Measurements from ENCODE around the gene PHACTR3.

PHACTR3 gene

DNA sequence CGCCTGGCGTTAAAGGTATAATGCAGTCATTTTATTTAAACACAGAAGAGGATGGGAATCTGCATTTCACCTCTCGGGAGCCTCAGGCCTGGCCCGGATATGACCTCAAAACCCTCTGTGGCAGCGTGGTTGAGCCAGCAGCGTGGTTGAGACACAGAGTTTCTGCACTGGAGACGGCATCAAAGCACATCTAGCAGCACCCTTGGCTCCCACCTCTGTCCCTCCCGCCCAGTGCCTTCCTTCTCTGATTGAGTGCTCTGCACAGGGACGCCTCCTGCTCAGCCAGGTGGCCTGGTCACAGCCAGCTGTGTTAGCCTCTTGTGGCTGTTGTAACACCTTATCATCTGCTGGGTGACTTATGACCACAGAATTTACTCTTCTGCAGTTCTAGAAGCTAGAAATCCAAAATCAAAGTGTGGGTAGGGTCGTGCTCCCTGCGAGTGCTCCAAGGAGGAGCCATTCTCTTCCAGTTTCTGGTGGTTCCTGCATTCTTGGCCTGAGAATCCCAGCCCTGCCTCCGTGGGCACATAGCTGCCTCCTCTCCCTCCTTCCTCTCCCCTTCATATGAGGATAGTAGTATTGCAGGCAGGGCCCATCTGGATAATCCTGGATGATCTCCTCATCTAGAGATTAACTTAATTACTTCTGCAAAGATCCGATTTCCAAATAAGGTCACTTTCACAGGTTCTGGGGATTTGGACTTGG lies 172.4 kb downstream of the PHACTR3 start:
- H3F3A ChIP-seq (ENCODE audit: insufficient read depth, low read length) = no peaks in the 10 kb centered on the region
- no peaks in the 10 kb centered on the region for H3K36me3 ChIP-seq (ENCODE audit: insufficient read depth, low read length)
- no peak for TF ChIP-seq EZH2 (IDR thresholded peaks at IDR 0.05; ENCODE audit: borderline replicate concordance, low read length)
- TF ChIP-seq, protein P1, sequence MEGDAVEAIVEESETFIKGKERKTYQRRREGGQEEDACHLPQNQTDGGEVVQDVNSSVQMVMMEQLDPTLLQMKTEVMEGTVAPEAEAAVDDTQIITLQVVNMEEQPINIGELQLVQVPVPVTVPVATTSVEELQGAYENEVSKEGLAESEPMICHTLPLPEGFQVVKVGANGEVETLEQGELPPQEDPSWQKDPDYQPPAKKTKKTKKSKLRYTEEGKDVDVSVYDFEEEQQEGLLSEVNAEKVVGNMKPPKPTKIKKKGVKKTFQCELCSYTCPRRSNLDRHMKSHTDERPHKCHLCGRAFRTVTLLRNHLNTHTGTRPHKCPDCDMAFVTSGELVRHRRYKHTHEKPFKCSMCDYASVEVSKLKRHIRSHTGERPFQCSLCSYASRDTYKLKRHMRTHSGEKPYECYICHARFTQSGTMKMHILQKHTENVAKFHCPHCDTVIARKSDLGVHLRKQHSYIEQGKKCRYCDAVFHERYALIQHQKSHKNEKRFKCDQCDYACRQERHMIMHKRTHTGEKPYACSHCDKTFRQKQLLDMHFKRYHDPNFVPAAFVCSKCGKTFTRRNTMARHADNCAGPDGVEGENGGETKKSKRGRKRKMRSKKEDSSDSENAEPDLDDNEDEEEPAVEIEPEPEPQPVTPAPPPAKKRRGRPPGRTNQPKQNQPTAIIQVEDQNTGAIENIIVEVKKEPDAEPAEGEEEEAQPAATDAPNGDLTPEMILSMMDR (IDR thresholded peaks at IDR 0.05; ENCODE audit: low read length) = no peak
- H3K27ac ChIP-seq (ENCODE audit: low read depth, low read length, poor library complexity, severe bottlenecking) = no peak overlapping the region
- H3K4me1 ChIP-seq (ENCODE audit: insufficient read depth, low read length, severe bottlenecking) = no peaks in the 10 kb centered on the region
- H3K9ac ChIP-seq (ENCODE audit: low read length) = no peak overlapping the region
- H4K20me1 ChIP-seq (ENCODE audit: insufficient read depth, low read length) = no peaks in the 10 kb centered on the region
- H2AFZ ChIP-seq (ENCODE audit: low read length) = no peak overlapping the region
- H3K79me2 ChIP-seq (ENCODE audit: insufficient read depth, low read length) = no peaks in the 10 kb centered on the region
- no peak overlapping the region for H3K4me3 ChIP-seq (ENCODE audit: low read depth, low read length, poor library complexity, severe bottlenecking)
- no peaks in the 10 kb centered on the region for H3K27me3 ChIP-seq (ENCODE audit: insufficient read depth, low read length)
- no peak overlapping the region for H3K4me2 ChIP-seq (ENCODE audit: low read length)
- no peaks in the 10 kb centered on the region for H3K9me2 ChIP-seq (ENCODE audit: low read depth, low read length)
- no peaks in the 10 kb centered on the region for H3K9me3 ChIP-seq (ENCODE audit: low read length)

GRCh38 chr20:59777331-59777725 lies 173.0 kb downstream of the PHACTR3 start:
- H3K4me2 ChIP-seq (ENCODE audit: low read length) = no peak overlapping the region
- H3K9me2 ChIP-seq (ENCODE audit: low read depth, low read length) = no peaks in the 10 kb centered on the region
- H3K79me2 ChIP-seq (ENCODE audit: insufficient read depth, low read length) = no peaks in the 10 kb centered on the region
- no peaks in the 10 kb centered on the region for H3F3A ChIP-seq (ENCODE audit: insufficient read depth, low read length)
- H3K36me3 ChIP-seq (ENCODE audit: insufficient read depth, low read length) = no peaks in the 10 kb centered on the region
- H4K20me1 ChIP-seq (ENCODE audit: insufficient read depth, low read length) = no peaks in the 10 kb centered on the region
- H3K4me3 ChIP-seq (ENCODE audit: low read depth, low read length, poor library complexity, severe bottlenecking) = no peak overlapping the region
- TF ChIP-seq, protein P1 (IDR thresholded peaks at IDR 0.05; ENCODE audit: low read length) = no peak
- no peak for TF ChIP-seq EZH2 (IDR thresholded peaks at IDR 0.05; ENCODE audit: borderline replicate concordance, low read length)
- H3K27me3 ChIP-seq (ENCODE audit: insufficient read depth, low read length) = no peaks in the 10 kb centered on the region
- no peaks in the 10 kb centered on the region for H3K9me3 ChIP-seq (ENCODE audit: low read length)
- no peak overlapping the region for H3K9ac ChIP-seq (ENCODE audit: low read length)
- H2AFZ ChIP-seq (ENCODE audit: low read length) = no peak overlapping the region
- no peaks in the 10 kb centered on the region for H3K4me1 ChIP-seq (ENCODE audit: insufficient read depth, low read length, severe bottlenecking)
- no peak overlapping the region for H3K27ac ChIP-seq (ENCODE audit: low read depth, low read length, poor library complexity, severe bottlenecking)

GRCh38 chr20:59777814-59778575 lies 173.7 kb downstream of the PHACTR3 start:
- Histone ChIP-seq H3K4me3 (ENCODE audit: low read depth, low read length, poor library complexity, severe bottlenecking) (no peak overlapping the region), H3K9me3 (ENCODE audit: low read length) (no peaks in the 10 kb centered on the region), H3F3A (ENCODE audit: insufficient read depth, low read length) (no peaks in the 10 kb centered on the region), H3K9me2 (ENCODE audit: low read depth, low read length) (no peaks in the 10 kb centered on the region), H3K27me3 (ENCODE audit: insufficient read depth, low read length) (no peaks in the 10 kb centered on the region), H3K36me3 (ENCODE audit: insufficient read depth, low read length) (no peaks in the 10 kb centered on the region), H3K79me2 (ENCODE audit: insufficient read depth, low read length) (no peaks in the 10 kb centered on the region), H4K20me1 (ENCODE audit: insufficient read depth, low read length) (no peaks in the 10 kb centered on the region), H3K27ac (ENCODE audit: low read depth, low read length, poor library complexity, severe bottlenecking) (no peak overlapping the region), H3K4me1 (ENCODE audit: insufficient read depth, low read length, severe bottlenecking) (no peaks in the 10 kb centered on the region), H2AFZ (ENCODE audit: low read length) (no peak overlapping the region), H3K9ac (ENCODE audit: low read length) (no peak overlapping the region), H3K4me2 (ENCODE audit: low read length) (no peak overlapping the region)
- TF ChIP-seq, protein P1 (IDR thresholded peaks at IDR 0.05; ENCODE audit: low read length) = no peak
- no peak for TF ChIP-seq EZH2 (IDR thresholded peaks at IDR 0.05; ENCODE audit: borderline replicate concordance, low read length)

All from OCI-LY1 (cell line).